Neural cell (in vitro differentiated cells): ENCODE results near the gene PRKG1. TPM values are rescaled to one million over a fixed set of nuclear protein-coding genes. Genes with fewer than 3 reads are reported as not detected.

ENCODE experiments used
- H2AFZ ChIP-seq: fragments of 200-600, 300-800 bp; sonication (generic), shearing (Covaris generic); 2 replicates; pipeline ENCODE4 v1.6.0; 2014; ENCODE audit warnings: low read depth, mild to moderate bottlenecking, antibody characterized with exemption, low read length, moderate library complexity
- H3F3A ChIP-seq: fragments of 200-600 bp; shearing (Covaris generic); 2 replicates; pipeline ENCODE4 v1.6.1; 2016; ENCODE audit warnings: mild to moderate bottlenecking, moderate library complexity, mixed read lengths, antibody characterized with exemption, low read length; ENCODE audit not compliant: insufficient read depth, poor library complexity, severe bottlenecking
- H3K27ac ChIP-seq: fragments of 200-600, 300-800 bp; sonication (generic), shearing (Covaris generic); 2 replicates; pipeline ENCODE4 v1.5.1; 2014; ENCODE audit warnings: mild to moderate bottlenecking, low read length, moderate library complexity
- H3K27me3 ChIP-seq: fragments of 300-800, 200-600 bp; sonication (generic), shearing (Covaris generic); 2 replicates; pipeline ENCODE4 v1.6.0; 2014; ENCODE audit warnings: mild to moderate bottlenecking, low read depth, low read length, moderate library complexity; ENCODE audit not compliant: insufficient read depth
- H3K36me3 ChIP-seq: fragments of 300-800, 200-600 bp; sonication (generic), shearing (Covaris generic); 2 replicates; pipeline ENCODE4 v1.5.1; 2014; ENCODE audit warnings: mild to moderate bottlenecking, antibody characterized with exemption, low read length, moderate library complexity; ENCODE audit not compliant: insufficient read depth
- H3K4me2 ChIP-seq: fragments of 300-800, 200-600 bp; sonication (generic), shearing (Covaris generic); 2 replicates; pipeline ENCODE4 v1.6.0; 2014; ENCODE audit warnings: mild to moderate bottlenecking, low read length
- H3K4me3 ChIP-seq: fragments of 300-800, 200-600 bp; sonication (generic), shearing (Covaris generic); 2 replicates; pipeline ENCODE4 v1.5.1; 2014; ENCODE audit warnings: mild to moderate bottlenecking, low read length, moderate library complexity
- H3K79me2 ChIP-seq: fragments of 200-600 bp; shearing (Covaris generic); replicated peaks from 2 replicates; pipeline ENCODE4 v1.6.0; 2014; ENCODE audit warnings: mild to moderate bottlenecking, low read length, moderate library complexity; ENCODE audit not compliant: insufficient read depth
- H3K9ac ChIP-seq: fragments of 300-800, 200-600 bp; sonication (generic), shearing (Covaris generic); 2 replicates; pipeline ENCODE4 v1.6.1; 2016; ENCODE audit warnings: mild to moderate bottlenecking, low read length, mixed read lengths
- H3K9me2 ChIP-seq: fragments of 200-600 bp; shearing (Covaris generic); 2 replicates; pipeline ENCODE4 v1.6.1; 2016; ENCODE audit warnings: mild to moderate bottlenecking, low read length, mixed read lengths; ENCODE audit not compliant: insufficient read depth
- H3K9me3 ChIP-seq: fragments of 200-600, 300-800 bp; sonication (generic), shearing (Covaris generic); 2 replicates; pipeline ENCODE4 v1.6.1; 2016; ENCODE audit warnings: mild to moderate bottlenecking, mixed run types, low read length, moderate library complexity, mixed read lengths
- H4K20me1 ChIP-seq: fragments of 200-600 bp; shearing (Covaris generic); 2 replicates; pipeline ENCODE4 v1.6.1; 2016; ENCODE audit warnings: mild to moderate bottlenecking, mixed run types; ENCODE audit not compliant: insufficient read depth
- CTCF ChIP-seq: fragments of 450-650 bp; IDR thresholded peaks from 2 replicates; pipeline ENCODE4 v1.5.1; 2014; ENCODE audit warnings: antibody characterized with exemption, mild to moderate bottlenecking, moderate library complexity; ENCODE audit not compliant: poor library complexity, severe bottlenecking
- EP300 ChIP-seq: fragments of 450-650 bp; conservative IDR thresholded peaks from 2 replicates; pipeline ENCODE4 v1.6.1; 2014; ENCODE audit warnings: antibody characterized with exemption, mild to moderate bottlenecking, moderate library complexity; ENCODE audit not compliant: poor library complexity, severe bottlenecking
- EZH2 ChIP-seq: fragments of 200-600, 300-800 bp; shearing (Covaris generic), sonication (generic); IDR thresholded peaks from 2 replicates; pipeline ENCODE4 v1.6.1; 2014; ENCODE audit warnings: antibody characterized with exemption, low read length, borderline replicate concordance, mild to moderate bottlenecking; ENCODE audit not compliant: insufficient read depth, poor library complexity, severe bottlenecking
- MXI1 ChIP-seq: fragments of 450-650 bp; conservative IDR thresholded peaks from 2 replicates; pipeline ENCODE4 v1.6.1; 2014; ENCODE audit warnings: antibody characterized with exemption, mild to moderate bottlenecking; ENCODE audit not compliant: poor library complexity, severe bottlenecking
- POLR2AphosphoS5 ChIP-seq: IDR thresholded peaks from 2 replicates; pipeline ENCODE4 v1.6.1; 2012
- RAD21 ChIP-seq: fragments of 450-650 bp; conservative IDR thresholded peaks from 2 replicates; pipeline ENCODE4 v1.6.1; 2014; ENCODE audit warnings: antibody characterized with exemption, mild to moderate bottlenecking, moderate library complexity
- REST ChIP-seq: IDR thresholded peaks from 2 replicates; pipeline ENCODE4 v1.6.1; 2012; ENCODE audit warnings: borderline replicate concordance
- SMC3 ChIP-seq: fragments of 450-650 bp; conservative IDR thresholded peaks from 2 replicates; pipeline ENCODE4 v1.6.1; 2014; ENCODE audit warnings: antibody characterized with exemption, mild to moderate bottlenecking, moderate library complexity; ENCODE audit not compliant: poor library complexity
- TAF1 ChIP-seq: IDR thresholded peaks from 2 replicates; pipeline ENCODE4 v1.6.1; 2012; ENCODE audit warnings: low read depth
- polyA plus RNA-seq: library from polyadenylated mRNA; depleted of rRNA; stranded (reverse); fragments of >200 nt; gene quantifications from 2 replicates; pipeline ENCODE4 v1.2.3, GENCODE V29; 2014

PRKG1 gene
- polyA plus RNA-seq, 1 donor from 2014 or later, result 2.2 TPM

- no peak overlapping the region for H3K4me2 ChIP-seq
- H3K4me3 ChIP-seq, result no peak overlapping the region
- no peak overlapping the region for H2AFZ ChIP-seq
- H3K9ac ChIP-seq, result no peak overlapping the region
- no peak overlapping the region for H3K27ac ChIP-seq
- TF ChIP-seq REST, result no peak
- no peak for TF ChIP-seq SMC3
- TF ChIP-seq EZH2, result no peak
- TF ChIP-seq TAF1, result no peak
- TF ChIP-seq CTCF, result no peak
- no peak for TF ChIP-seq RAD21
- TF ChIP-seq MXI1, result no peak
- no peak for TF ChIP-seq EP300
- no peak for TF ChIP-seq POLR2AphosphoS5
- no peaks in the 10 kb centered on the region for H4K20me1 ChIP-seq
- no peaks in the 10 kb centered on the region for H3K36me3 ChIP-seq
- no peaks in the 10 kb centered on the region for H3F3A ChIP-seq
- H3K9me3 ChIP-seq, result no peaks in the 10 kb centered on the region
- no peaks in the 10 kb centered on the region for H3K9me2 ChIP-seq
- no peaks in the 10 kb centered on the region for H3K27me3 ChIP-seq
- no peaks in the 10 kb centered on the region for H3K79me2 ChIP-seq
These were observed 787.4 kb downstream of the PRKG1 start for GRCh38 chr10:51861731-51862130.

- Histone ChIP-seq H3K9ac (no peak overlapping the region), H3K27ac (no peak overlapping the region), H3K4me3 (no peak overlapping the region), H3K9me2 (no peaks in the 10 kb centered on the region), H3K79me2 (no peaks in the 10 kb centered on the region), H2AFZ (no peak overlapping the region), H3K27me3 (no peaks in the 10 kb centered on the region), H4K20me1 (no peaks in the 10 kb centered on the region), H3K9me3 (no peaks in the 10 kb centered on the region), H3F3A (no peaks in the 10 kb centered on the region), H3K36me3 (no peaks in the 10 kb centered on the region), H3K4me2 (no peak overlapping the region)
- TF ChIP-seq CTCF, result no peak
- TF ChIP-seq SMC3, result no peak
- TF ChIP-seq MXI1, result no peak
- TF ChIP-seq EZH2, result no peak
- no peak for TF ChIP-seq REST
- no peak for TF ChIP-seq EP300
- no peak for TF ChIP-seq POLR2AphosphoS5
These were observed 787.9 kb downstream of the PRKG1 start for GRCh38 chr10:51862149-51862548.
